Endothelial cell of umbilical vein (primary cell): Measurements from ENCODE around the gene C3. TPM values are rescaled to one million over a fixed set of nuclear protein-coding genes. Genes with fewer than 3 reads are reported as not detected.

Experiments used
- BruUV-seq: library from RNA; stranded (reverse); fragments of 400-500 nt; replicated peaks from 2 replicates; lab custom pipeline; 2021; lab: Mats Ljungman, UMichigan
- CTCF ChIA-PET: fragments of 300-600, 350-600 bp; sonication (Branson Sonifier 250); formaldehyde crosslinking; loops from one replicate; lab custom pipeline; 2021; ENCODE audit warnings: antibody characterized with exemption, inconsistent platforms; lab: Charles Lee
- POLR2A ChIA-PET: fragments of 300-600, 350-600 bp; sonication (Branson Sonifier 250); formaldehyde crosslinking; loops from one replicate; lab custom pipeline; 2021; ENCODE audit warnings: antibody characterized with exemption, inconsistent platforms; lab: Charles Lee
- DNase-seq: peaks from one replicate; pipeline ENCODE4 v3.0.0-alpha.2; 2011; ENCODE audit warnings: low read depth, low spot score
- FAIRE-seq: peaks from 2 replicates; lab custom pipeline; 2011; peaks lifted over from hg19 to GRCh38; lab: Jason Lieb, UNC
- H2AFZ ChIP-seq: 2 replicates; pipeline ENCODE4 v1.6.0; 2012; ENCODE audit warnings: low read depth, low read length, control low read depth, inconsistent platforms
- H3K27ac ChIP-seq: 2 replicates; pipeline ENCODE4 v1.5.1; 2011; ENCODE audit warnings: low read depth, mild to moderate bottlenecking, control low read depth, low read length, moderate library complexity; ENCODE audit not compliant: insufficient read depth
- H3K27me3 ChIP-seq, 2 experiments: 2 replicates each; pipeline versions ENCODE4 v1.6.0 to v1.6.1; 2011; ENCODE audit warnings: low read length in 2 of 2, mixed read lengths in 1 of 2; ENCODE audit not compliant: control insufficient read depth in 2 of 2, insufficient read depth in 2 of 2
- H3K36me3 ChIP-seq, 2 experiments: 2 replicates in 1 of 2; 3 replicates in 1 of 2; pipeline ENCODE4 v1.5.1; 2011; ENCODE audit warnings: low read length in 2 of 2, mild to moderate bottlenecking in 1 of 2, moderate library complexity in 1 of 2; ENCODE audit not compliant: control insufficient read depth in 2 of 2, insufficient read depth in 2 of 2; ENCODE audit errors: extremely low read depth in 1 of 2
- H3K4me1 ChIP-seq: 3 replicates; pipeline ENCODE4 v1.5.1; 2011; ENCODE audit warnings: mild to moderate bottlenecking, low read length; ENCODE audit not compliant: control insufficient read depth, insufficient read depth; ENCODE audit errors: extremely low read depth
- H3K4me2 ChIP-seq: 2 replicates; pipeline ENCODE4 v1.6.1; 2011; ENCODE audit warnings: low read length, control low read depth, mixed read lengths; ENCODE audit not compliant: insufficient read depth
- H3K4me3 ChIP-seq, 3 experiments: fragments of 200-600 bp in 1 of 3; sonication (generic), shearing (Covaris generic) in 1 of 3; replicated peaks in 1 of 3; 2 replicates each; pipeline ENCODE4 v1.5.1; 2011 to 2016; ENCODE audit warnings: control low read depth in 3 of 3, low read length in 3 of 3, mild to moderate bottlenecking in 2 of 3, inconsistent platforms in 1 of 3, low read depth in 1 of 3, moderate library complexity in 1 of 3; ENCODE audit not compliant: insufficient read depth in 1 of 3
- H3K79me2 ChIP-seq: 2 replicates; pipeline ENCODE4 v1.6.0; 2012; ENCODE audit warnings: low read length, inconsistent platforms; ENCODE audit not compliant: control insufficient read depth, insufficient read depth
- H3K9ac ChIP-seq: replicated peaks from 2 replicates; pipeline ENCODE3; 2011; ENCODE audit warnings: low read length, control low read depth; ENCODE audit not compliant: insufficient read depth; ENCODE audit errors: extremely low read depth
- H3K9me1 ChIP-seq: replicated peaks from 3 replicates; pipeline ENCODE4 v1.6.0; 2011; ENCODE audit warnings: mild to moderate bottlenecking, low read length; ENCODE audit not compliant: control insufficient read depth, insufficient read depth; ENCODE audit errors: extremely low read depth
- H3K9me3 ChIP-seq: replicated peaks from 2 replicates; pipeline ENCODE4 v1.5.1; 2012; ENCODE audit warnings: low read length, inconsistent platforms; ENCODE audit not compliant: control insufficient read depth, insufficient read depth
- H4K20me1 ChIP-seq: replicated peaks from 2 replicates; pipeline ENCODE3; 2011; ENCODE audit warnings: mild to moderate bottlenecking, low read length; ENCODE audit not compliant: control insufficient read depth, insufficient read depth; ENCODE audit errors: extremely low read depth
- CTCF ChIP-seq, 2 donors: IDR thresholded peaks; 1 replicate in 1 of 2; 2 replicates in 1 of 2; pipeline ENCODE4 v1.5.1; 2011; ENCODE audit warnings: low read length in 2 of 2, mild to moderate bottlenecking in 2 of 2, moderate library complexity in 2 of 2, control low read depth in 1 of 2, inconsistent platforms in 1 of 2, low read depth in 1 of 2; ENCODE audit not compliant: insufficient read depth in 1 of 2; ENCODE audit errors: extremely low read depth in 1 of 2
- EZH2 ChIP-seq: IDR thresholded peaks from 2 replicates; pipeline ENCODE4 v1.6.1; 2012; ENCODE audit warnings: borderline replicate concordance, low read depth, mild to moderate bottlenecking, moderate library complexity, low read length, inconsistent platforms; ENCODE audit not compliant: severe bottlenecking
- FOS ChIP-seq: IDR thresholded peaks from 2 replicates; pipeline ENCODE4 v1.6.1; 2011; ENCODE audit warnings: mild to moderate bottlenecking, low read length, moderate library complexity, borderline replicate concordance; ENCODE audit not compliant: insufficient read depth
- GATA2 ChIP-seq: IDR thresholded peaks from 2 replicates; pipeline ENCODE4 v1.7.0; 2011; ENCODE audit warnings: low read depth, mild to moderate bottlenecking, moderate library complexity, mixed read lengths, low read length; ENCODE audit not compliant: insufficient read length, insufficient read depth
- JUN ChIP-seq: IDR thresholded peaks from 2 replicates; pipeline ENCODE4 v1.6.1; 2011; ENCODE audit warnings: borderline replicate concordance, low read depth; ENCODE audit not compliant: insufficient read length, insufficient read depth
- MAX ChIP-seq: IDR thresholded peaks from 2 replicates; pipeline ENCODE4 v1.6.1; 2011; ENCODE audit not compliant: insufficient read depth, insufficient read length
- MYC ChIP-seq: IDR thresholded peaks from one replicate; pipeline ENCODE4 v1.6.1; 2011; ENCODE audit warnings: mild to moderate bottlenecking, low read depth, low read length
- POLR2A ChIP-seq: IDR thresholded peaks from 2 replicates; pipeline ENCODE4 v1.6.1; 2012; ENCODE audit warnings: low read depth, mild to moderate bottlenecking, control low read depth, low read length
- POLR2AphosphoS5 ChIP-seq: IDR thresholded peaks from 2 replicates; pipeline ENCODE4 v1.6.1; 2012; ENCODE audit warnings: low read depth, mild to moderate bottlenecking, control low read depth, low read length, moderate library complexity; ENCODE audit not compliant: insufficient read depth
- dilution Hi-C: fragments of 300-500 bp; cut with MboI; formaldehyde crosslinking; loops from one replicate; pipeline ENCODE4 v1.15.0; 2019; ENCODE audit warnings: low sequenced_read_pairs; ENCODE audit not compliant: extremely low pct_ligation_motif_present
- intact Hi-C: fragments of 100-400 bp; cut with micrococcal nuclease; formaldehyde crosslinking; loops from one replicate; pipeline ENCODE4 v1.10.0; 2022
- polyA plus RNA-seq, 4 experiments: library from polyadenylated mRNA; depleted of rRNA in 3 of 4; stranded (reverse) in 3 of 4; unstranded in 1 of 4; fragments of >200 nt; gene quantifications; 2 replicates each; pipeline versions ENCODE4 v1.2.1 to v1.2.3, GENCODE V29; 2011 to 2012; ENCODE audit warnings: missing spikeins in 1 of 4
- total RNA-seq: library from RNA; stranded (reverse); gene quantifications from 2 replicates; pipeline ENCODE4 v1.2.3, GENCODE V29; 2021

The C3 gene
- total and polyA plus RNA-seq, 2 donors (not counting 3 experiments of a cell fraction or from before 2014, with no cell fraction given), result 0.23 TPM; not detected in 1

- H3K4me1 ChIP-seq, result peaks cover 7% of the 10 kb centered on the region
- H3K27me3 ChIP-seq, result no peaks in the 10 kb centered on the region
- no peak for FAIRE-seq
- H3K36me3 ChIP-seq, result no peaks in the 10 kb centered on the region
- H3K9ac ChIP-seq, result no peak overlapping the region
- no peak overlapping the region for H3K4me3 ChIP-seq
- H3K9me1 ChIP-seq, result no peaks in the 10 kb centered on the region
- POLR2A ChIA-PET, result no interaction called here
- H4K20me1 ChIP-seq, result no peaks in the 10 kb centered on the region
- no peak for DNase-seq
- dilution Hi-C loops (no loop called here), intact Hi-C loops (loop anchor here (10.0 kb wide), 1 partner anchor 59 kb away; the partner anchor contains the start of genes GPR108 and TRIP10)
- H3K4me2 ChIP-seq, result no peak overlapping the region
- no peak overlapping the region for H3K27ac ChIP-seq
- BruUV-seq, result no TSS peak
- H3K79me2 ChIP-seq, result no peaks in the 10 kb centered on the region
- CTCF ChIA-PET, result interaction anchor here (0.7 kb wide), 1 partner anchor 23 kb away, joined by 4 read pairs; no protein-coding TSS in a partner anchor
- no peaks in the 10 kb centered on the region for H3K9me3 ChIP-seq
- no peak overlapping the region for H2AFZ ChIP-seq
- TF ChIP-seq CTCF (IDR thresholded peaks at IDR 0.05; ENCODE audit: extremely low read depth in 1 of 2, insufficient read depth in 1 of 2, low read depth in 1 of 2, low read length in 2 of 2), result no peak
- TF ChIP-seq EZH2, result no peak
- no peak for TF ChIP-seq FOS
- no peak for TF ChIP-seq JUN
- no peak for TF ChIP-seq GATA2
- TF ChIP-seq POLR2A, result no peak
- TF ChIP-seq POLR2AphosphoS5, result no peak
- no peak for TF ChIP-seq MYC
- no peak for TF ChIP-seq MAX
These were observed 44.2 kb downstream of the C3 start for GRCh38 chr19:6676288-6676687.
